ENCODE measurements around the gene ATP13A3. TPM values are rescaled to one million over a fixed set of nuclear protein-coding genes. Genes with fewer than 3 reads are reported as not detected.

ATP13A3 gene
- total and polyA plus RNA-seq, 10 of the 15 experiments (the other 5 are each of a cell fraction or from before 2014, with no cell fraction given) = 14.0 to 108 (median 69.5) TPM

DNA sequence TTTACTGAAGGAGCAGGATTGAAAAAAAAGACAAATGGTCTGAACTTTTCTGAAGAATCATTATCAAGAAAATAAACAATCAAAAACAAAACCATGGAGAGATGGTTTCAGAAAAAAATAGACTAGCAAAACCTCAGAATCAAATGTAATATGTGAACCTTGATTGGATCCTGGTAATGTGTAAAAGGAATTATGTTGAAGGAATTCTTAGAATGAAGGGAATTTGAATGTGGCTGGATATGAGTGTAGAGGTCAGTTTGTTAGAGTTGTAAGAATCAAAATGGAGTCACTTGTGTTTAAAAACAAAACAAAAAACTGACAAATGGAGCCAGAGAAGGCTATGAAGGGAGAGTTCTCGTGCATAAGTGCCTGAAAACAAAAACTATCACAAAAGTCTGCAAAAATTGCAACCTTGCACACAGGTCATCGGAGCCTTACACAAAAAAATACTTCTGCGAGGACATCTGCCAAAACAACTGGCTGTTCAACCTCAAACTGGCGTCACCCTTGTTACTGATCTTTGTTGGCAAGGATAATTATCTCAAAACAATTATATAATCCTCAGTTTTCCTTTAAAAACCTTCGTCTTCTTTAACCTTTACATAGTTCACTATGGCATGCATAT, 19.1 kb upstream of the ATP13A3 start:
- Histone ChIP-seq H4K20me1 (ENCODE audit: control insufficient read depth, insufficient read depth) (no peaks in the 10 kb centered on the region), H2AFZ (ENCODE audit: control insufficient read depth, low read depth, low read length) (no peak overlapping the region), H3K4me2 (ENCODE audit: control insufficient read depth, insufficient read depth) (no peak overlapping the region), H3K9me3 (replicated peaks; ENCODE audit: control insufficient read depth, insufficient read depth, low read length) (no peaks in the 10 kb centered on the region), H3K27me3 (replicated peaks in 1 of 2; ENCODE audit: control insufficient read depth in 2 of 2, insufficient read depth in 2 of 2, low read length in 1 of 2) (no peaks in the 10 kb centered on the region), H3K4me1 (ENCODE audit: control insufficient read depth, insufficient read depth, low read length) (no peaks in the 10 kb centered on the region), H3K9ac (ENCODE audit: control insufficient read depth, insufficient read depth, low read length) (no peak overlapping the region), H3K4me3 (no peak overlapping the region), H3K36me3 (ENCODE audit: control insufficient read depth in 2 of 2, insufficient read depth in 2 of 2, low read length in 1 of 2) (no peaks in the 10 kb centered on the region), H3K27ac (ENCODE audit: control insufficient read depth, insufficient read depth) (no peak overlapping the region), H3K79me2 (ENCODE audit: control insufficient read depth, insufficient read depth, low read length) (no peaks in the 10 kb centered on the region)
- 96% methylated on average over 5 of the region's 5 CpGs for WGBS (ENCODE audit: insufficient coverage, insufficient replicate concordance, low lambda C conversion rate, missing lambda C conversion rate)
- SMC1A ChIA-PET (ENCODE audit: uncharacterized antibody, unreplicated experiment) = interaction anchor here (0.8 kb wide), 1 partner anchor 12 kb away, joined by 3 read pairs; no protein-coding TSS in a partner anchor
- no peak for FAIRE-seq
- POLR2A ChIA-PET = no interaction called here
- TF ChIP-seq POLR2A (IDR thresholded peaks at IDR 0.05; ENCODE audit: low read depth, low read length) = no peak
- no peak for TF ChIP-seq PML (IDR thresholded peaks at IDR 0.05; ENCODE audit: low read length)
- TF ChIP-seq, protein P1, sequence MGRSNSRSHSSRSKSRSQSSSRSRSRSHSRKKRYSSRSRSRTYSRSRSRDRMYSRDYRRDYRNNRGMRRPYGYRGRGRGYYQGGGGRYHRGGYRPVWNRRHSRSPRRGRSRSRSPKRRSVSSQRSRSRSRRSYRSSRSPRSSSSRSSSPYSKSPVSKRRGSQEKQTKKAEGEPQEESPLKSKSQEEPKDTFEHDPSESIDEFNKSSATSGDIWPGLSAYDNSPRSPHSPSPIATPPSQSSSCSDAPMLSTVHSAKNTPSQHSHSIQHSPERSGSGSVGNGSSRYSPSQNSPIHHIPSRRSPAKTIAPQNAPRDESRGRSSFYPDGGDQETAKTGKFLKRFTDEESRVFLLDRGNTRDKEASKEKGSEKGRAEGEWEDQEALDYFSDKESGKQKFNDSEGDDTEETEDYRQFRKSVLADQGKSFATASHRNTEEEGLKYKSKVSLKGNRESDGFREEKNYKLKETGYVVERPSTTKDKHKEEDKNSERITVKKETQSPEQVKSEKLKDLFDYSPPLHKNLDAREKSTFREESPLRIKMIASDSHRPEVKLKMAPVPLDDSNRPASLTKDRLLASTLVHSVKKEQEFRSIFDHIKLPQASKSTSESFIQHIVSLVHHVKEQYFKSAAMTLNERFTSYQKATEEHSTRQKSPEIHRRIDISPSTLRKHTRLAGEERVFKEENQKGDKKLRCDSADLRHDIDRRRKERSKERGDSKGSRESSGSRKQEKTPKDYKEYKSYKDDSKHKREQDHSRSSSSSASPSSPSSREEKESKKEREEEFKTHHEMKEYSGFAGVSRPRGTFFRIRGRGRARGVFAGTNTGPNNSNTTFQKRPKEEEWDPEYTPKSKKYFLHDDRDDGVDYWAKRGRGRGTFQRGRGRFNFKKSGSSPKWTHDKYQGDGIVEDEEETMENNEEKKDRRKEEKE (IDR thresholded peaks at IDR 0.05) = no peak
- TF ChIP-seq, protein P2, sequence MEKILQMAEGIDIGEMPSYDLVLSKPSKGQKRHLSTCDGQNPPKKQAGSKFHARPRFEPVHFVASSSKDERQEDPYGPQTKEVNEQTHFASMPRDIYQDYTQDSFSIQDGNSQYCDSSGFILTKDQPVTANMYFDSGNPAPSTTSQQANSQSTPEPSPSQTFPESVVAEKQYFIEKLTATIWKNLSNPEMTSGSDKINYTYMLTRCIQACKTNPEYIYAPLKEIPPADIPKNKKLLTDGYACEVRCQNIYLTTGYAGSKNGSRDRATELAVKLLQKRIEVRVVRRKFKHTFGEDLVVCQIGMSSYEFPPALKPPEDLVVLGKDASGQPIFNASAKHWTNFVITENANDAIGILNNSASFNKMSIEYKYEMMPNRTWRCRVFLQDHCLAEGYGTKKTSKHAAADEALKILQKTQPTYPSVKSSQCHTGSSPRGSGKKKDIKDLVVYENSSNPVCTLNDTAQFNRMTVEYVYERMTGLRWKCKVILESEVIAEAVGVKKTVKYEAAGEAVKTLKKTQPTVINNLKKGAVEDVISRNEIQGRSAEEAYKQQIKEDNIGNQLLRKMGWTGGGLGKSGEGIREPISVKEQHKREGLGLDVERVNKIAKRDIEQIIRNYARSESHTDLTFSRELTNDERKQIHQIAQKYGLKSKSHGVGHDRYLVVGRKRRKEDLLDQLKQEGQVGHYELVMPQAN (conservative IDR thresholded peaks at IDR 0.05) = no peak
- TF ChIP-seq NBN (IDR thresholded peaks at IDR 0.05) = no peak
- TF ChIP-seq, protein P3, sequence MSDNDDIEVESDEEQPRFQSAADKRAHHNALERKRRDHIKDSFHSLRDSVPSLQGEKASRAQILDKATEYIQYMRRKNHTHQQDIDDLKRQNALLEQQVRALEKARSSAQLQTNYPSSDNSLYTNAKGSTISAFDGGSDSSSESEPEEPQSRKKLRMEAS (IDR thresholded peaks at IDR 0.05; ENCODE audit: low read depth, low read length) = no peak
- TF ChIP-seq, protein P4, sequence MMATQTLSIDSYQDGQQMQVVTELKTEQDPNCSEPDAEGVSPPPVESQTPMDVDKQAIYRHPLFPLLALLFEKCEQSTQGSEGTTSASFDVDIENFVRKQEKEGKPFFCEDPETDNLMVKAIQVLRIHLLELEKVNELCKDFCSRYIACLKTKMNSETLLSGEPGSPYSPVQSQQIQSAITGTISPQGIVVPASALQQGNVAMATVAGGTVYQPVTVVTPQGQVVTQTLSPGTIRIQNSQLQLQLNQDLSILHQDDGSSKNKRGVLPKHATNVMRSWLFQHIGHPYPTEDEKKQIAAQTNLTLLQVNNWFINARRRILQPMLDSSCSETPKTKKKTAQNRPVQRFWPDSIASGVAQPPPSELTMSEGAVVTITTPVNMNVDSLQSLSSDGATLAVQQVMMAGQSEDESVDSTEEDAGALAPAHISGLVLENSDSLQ (IDR thresholded peaks at IDR 0.05) = no peak
- no peak for TF ChIP-seq FOXM1 (IDR thresholded peaks at IDR 0.05; ENCODE audit: low read depth, low read length)
- in situ Hi-C loops (cut with MboI) = no loop called here
- DNase-seq (ENCODE audit: low read depth, low spot score) = no peak
- ATAC-seq = no peak
- RAD21 ChIA-PET (ENCODE audit: unreplicated experiment) = no interaction called here
- BruUV-seq (replicated peaks) = no TSS peak
- CTCF ChIA-PET = interaction anchor here (1.4 kb wide), 1 partner anchor 8 kb away, joined by 4 read pairs; no protein-coding TSS in a partner anchor
- intact Hi-C loops (cut with micrococcal nuclease; ENCODE audit: unreplicated experiment) = no loop called here
